ENCODE measurements around the gene SLC39A13. TPM values are rescaled to one million over a fixed set of nuclear protein-coding genes. Genes with fewer than 3 reads are reported as not detected.
A peak's percentile ranks its signal among the peaks of the same experiment; 100 is the strongest.

SLC39A13 gene
- total RNA-seq (2021; ENCODE audit: unreplicated experiment) (50.2 TPM), Bru-seq, nascent RNA (percentile 56 among the genes with signal in this experiment), BruChase-seq, experiment 1, labeled RNA remaining after a 2-hour chase (percentile 71 among the genes with signal in this experiment), BruChase-seq, experiment 2, labeled RNA remaining after a 6-hour chase (percentile 74 among the genes with signal in this experiment)
- 71.3 TPM for polyA plus RNA-seq (2012; ENCODE audit: insufficient read length)
- long read RNA-seq, partial matches to known transcripts: 54 of 157 reads
- long read RNA-seq, other reads (novel, unspliced or antisense): 96 of 157 reads

- TSS peak; percentile 84 for BruUV-seq (replicated peaks)
Observed at GRCh38 chr11:47407746-47408590, at the start of gene SLC39A13. TSS of gene SLC39A13 (plus strand) at chr11:47408590. CDS start at chr11:47410095, 1,505 bp downstream.

GRCh38 chr11:47358731-47359051 is 49.7 kb upstream of the SLC39A13 start:
- in situ Hi-C loops (cut with HindIII; ENCODE audit: low pct_unique_long_range_greater_than_20kb, low sequenced_read_pairs): no loop called here
- Histone ChIP-seq H3K4me1 (ENCODE audit: control insufficient read depth, insufficient read depth, low read length) (no peaks in the 10 kb centered on the region), H3K27ac (ENCODE audit: low read length) (no peak overlapping the region), H3K36me3 (ENCODE audit: control insufficient read depth, insufficient read depth, low read length) (no peaks in the 10 kb centered on the region), H3K27me3 (ENCODE audit: control insufficient read depth, insufficient read depth, low read length) (no peaks in the 10 kb centered on the region), H3K9me3 (ENCODE audit: control insufficient read depth, insufficient read depth, low read depth, low read length) (no peaks in the 10 kb centered on the region), H3K4me3 (ENCODE audit: low read depth in 2 of 2, low read length in 2 of 2) (no peak overlapping the region)
- DNase-seq (ENCODE audit: low read depth, low spot score) (no peak), ATAC-seq (no peak)
- CTCF ChIA-PET: no interaction called here
- BruUV-seq (replicated peaks): no TSS peak
- POLR2A ChIA-PET: no interaction called here
- intact Hi-C loops (cut with micrococcal nuclease; ENCODE audit: unreplicated experiment): loop anchor here (10.0 kb wide), 2 partner anchors 104 to 184 kb away; partner anchors contain the start of genes ARFGAP2 and NR1H3
- TF ChIP-seq TCF7L2 (IDR thresholded peaks at IDR 0.05; ENCODE audit: low read depth, low read length): no peak
- TF ChIP-seq REST (IDR thresholded peaks at IDR 0.05; ENCODE audit: insufficient read depth in 1 of 2, low read depth in 2 of 2, low read length in 1 of 2): no peak
- no peak for TF ChIP-seq POLR2AphosphoS5 (IDR thresholded peaks at IDR 0.05; ENCODE audit: low read depth, low read length)
- TF ChIP-seq SIN3A (IDR thresholded peaks at IDR 0.05; ENCODE audit: borderline replicate concordance, insufficient read depth, low read depth, low read length): no peak

More at GRCh38 chr11:47407746-47408590, at the start of gene SLC39A13:
- H3K4me1 ChIP-seq (ENCODE audit: control insufficient read depth, insufficient read depth, low read length): peaks cover 17% of the 10 kb centered on the region
- DNase-seq (ENCODE audit: low read depth, low spot score): peak; percentile 66
- no peaks in the 10 kb centered on the region for H3K27me3 ChIP-seq (ENCODE audit: control insufficient read depth, insufficient read depth, low read length)
- intact Hi-C loops (cut with micrococcal nuclease; ENCODE audit: unreplicated experiment) (no loop called here), in situ Hi-C loops (cut with HindIII; ENCODE audit: low pct_unique_long_range_greater_than_20kb, low sequenced_read_pairs) (no loop called here)
- ATAC-seq: peak; percentile 94
- H3K27ac ChIP-seq (ENCODE audit: low read length): peak within 1 kb of the TSS; percentile 95
- no peaks in the 10 kb centered on the region; the same call in 1 of the 2 replicates for H3K36me3 ChIP-seq (ENCODE audit: control insufficient read depth, insufficient read depth, low read length)
- POLR2A ChIA-PET: no interaction called here
- H3K4me3 ChIP-seq (ENCODE audit: low read depth in 2 of 2, low read length in 2 of 2): peak within 1 kb of the TSS; percentile 66 to 90
- CTCF ChIA-PET: interaction anchor here (0.6 kb wide), 1 partner anchor 446 kb away, joined by 4 read pairs; no protein-coding TSS in a partner anchor
- H3K9me3 ChIP-seq (ENCODE audit: control insufficient read depth, insufficient read depth, low read depth, low read length): no peaks in the 10 kb centered on the region
- peak; percentile 82; the same call in 1 of the 2 replicates for TF ChIP-seq SIN3A (IDR thresholded peaks at IDR 0.05; ENCODE audit: borderline replicate concordance, insufficient read depth, low read depth, low read length)
- TF ChIP-seq POLR2AphosphoS5 (IDR thresholded peaks at IDR 0.05; ENCODE audit: low read depth, low read length): peak; percentile 33
- TF ChIP-seq TCF7L2 (IDR thresholded peaks at IDR 0.05; ENCODE audit: low read depth, low read length): peak; percentile 36; the same call in 1 of the 2 replicates
- TF ChIP-seq REST (IDR thresholded peaks at IDR 0.05; ENCODE audit: insufficient read depth in 1 of 2, low read depth in 2 of 2, low read length in 1 of 2): no peak
- TF ChIP-seq, protein P1, sequence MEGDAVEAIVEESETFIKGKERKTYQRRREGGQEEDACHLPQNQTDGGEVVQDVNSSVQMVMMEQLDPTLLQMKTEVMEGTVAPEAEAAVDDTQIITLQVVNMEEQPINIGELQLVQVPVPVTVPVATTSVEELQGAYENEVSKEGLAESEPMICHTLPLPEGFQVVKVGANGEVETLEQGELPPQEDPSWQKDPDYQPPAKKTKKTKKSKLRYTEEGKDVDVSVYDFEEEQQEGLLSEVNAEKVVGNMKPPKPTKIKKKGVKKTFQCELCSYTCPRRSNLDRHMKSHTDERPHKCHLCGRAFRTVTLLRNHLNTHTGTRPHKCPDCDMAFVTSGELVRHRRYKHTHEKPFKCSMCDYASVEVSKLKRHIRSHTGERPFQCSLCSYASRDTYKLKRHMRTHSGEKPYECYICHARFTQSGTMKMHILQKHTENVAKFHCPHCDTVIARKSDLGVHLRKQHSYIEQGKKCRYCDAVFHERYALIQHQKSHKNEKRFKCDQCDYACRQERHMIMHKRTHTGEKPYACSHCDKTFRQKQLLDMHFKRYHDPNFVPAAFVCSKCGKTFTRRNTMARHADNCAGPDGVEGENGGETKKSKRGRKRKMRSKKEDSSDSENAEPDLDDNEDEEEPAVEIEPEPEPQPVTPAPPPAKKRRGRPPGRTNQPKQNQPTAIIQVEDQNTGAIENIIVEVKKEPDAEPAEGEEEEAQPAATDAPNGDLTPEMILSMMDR (IDR thresholded peaks at IDR 0.05): peak; percentile 97
